HG02973 (cell line): Measurements from ENCODE around the gene ALDH3B1.

Source experiments
- ATAC-seq: cut with Tn5 transposase; IDR thresholded peaks from one replicate; pipeline ENCODE4 v1.9.1; 2021; ENCODE audit warnings: moderate library complexity; ENCODE audit not compliant: unreplicated experiment

Gene ALDH3B1

DNA sequence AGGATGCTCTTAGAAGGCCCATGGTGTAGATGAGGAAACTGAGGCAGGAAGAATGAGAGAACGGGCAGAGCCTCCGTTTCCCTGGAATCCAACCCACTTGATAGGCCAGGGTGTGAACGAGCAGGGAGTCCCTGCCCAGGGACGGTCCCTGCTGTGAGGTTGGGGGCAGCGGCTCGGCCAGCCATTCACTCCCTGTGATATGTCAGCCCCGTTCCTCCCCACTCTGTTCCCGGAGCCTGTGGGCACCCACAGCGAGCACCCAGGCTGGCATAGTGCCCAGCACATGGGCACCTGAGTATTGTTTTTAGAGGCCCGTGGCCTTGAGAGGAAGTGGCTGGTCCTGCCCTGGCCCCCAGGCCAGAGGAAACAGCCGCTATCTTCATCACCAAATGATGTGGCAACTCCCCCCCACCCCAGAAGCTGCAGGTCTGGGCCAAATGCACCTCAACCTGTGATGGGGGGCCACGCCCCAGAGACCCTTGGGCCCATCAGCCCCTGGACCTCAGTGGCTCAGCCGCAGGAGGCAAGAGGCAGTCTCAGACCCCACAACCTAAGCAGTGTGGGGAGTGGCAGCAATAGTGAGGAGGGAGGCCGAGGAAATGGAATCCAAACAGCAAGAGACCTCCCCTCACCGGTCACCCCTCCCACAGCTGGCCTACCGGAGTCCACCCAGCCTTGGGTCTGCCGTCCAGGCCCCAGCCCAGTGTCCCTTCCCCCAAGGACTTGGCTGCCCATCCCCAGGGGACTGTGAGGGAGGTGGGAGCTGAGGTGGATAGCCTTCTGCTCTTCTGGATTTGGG lies 2.1 kb downstream of the ALDH3B1 start:
- no peak for ATAC-seq

DNA sequence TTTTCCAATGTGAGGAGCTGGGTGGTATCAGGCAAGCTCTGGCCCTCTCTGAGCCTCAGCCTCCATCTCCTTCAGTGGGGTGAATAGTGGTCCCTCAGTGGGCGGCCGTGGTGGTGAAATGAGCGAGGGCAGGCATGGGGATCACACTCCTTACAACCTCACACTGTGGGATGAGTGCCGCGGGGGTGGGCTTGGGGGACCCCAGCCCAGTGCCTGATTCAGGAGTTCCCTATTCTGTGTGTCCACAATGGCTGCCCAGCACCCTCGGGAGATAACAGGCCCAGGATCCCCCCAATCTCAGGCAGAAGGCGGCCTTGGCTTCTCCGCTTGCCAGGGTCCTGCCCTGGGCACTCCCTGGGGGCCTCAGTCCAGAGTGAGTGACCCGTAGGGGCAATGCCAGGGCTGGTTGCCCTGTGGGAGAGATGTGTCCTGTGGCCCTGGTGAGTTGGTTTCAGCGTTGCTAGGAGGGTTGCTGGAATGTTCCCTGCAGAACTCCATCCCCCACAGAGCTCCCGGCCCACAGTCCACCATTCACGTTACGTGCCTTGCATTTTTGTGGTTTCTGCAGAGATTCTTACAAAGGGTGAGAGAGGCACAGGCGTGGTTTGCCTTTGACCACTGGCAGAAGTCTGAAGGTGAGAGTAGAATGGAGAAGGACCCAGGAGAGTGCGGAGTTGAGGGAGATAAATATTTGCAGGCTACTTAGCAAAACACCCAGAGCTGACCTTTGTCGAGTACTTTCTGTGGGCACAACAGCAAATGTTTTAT lies 2.9 kb downstream of the ALDH3B1 start:
- no peak for ATAC-seq

- ATAC-seq = no peak
Observed at GRCh38 chr11:68013611-68014156, 3.6 kb downstream of the ALDH3B1 start.

GRCh38 chr11:68014157-68014946 lies 4.2 kb downstream of the ALDH3B1 start:
- no peak for ATAC-seq

- no peak for ATAC-seq
Observed at GRCh38 chr11:68014947-68015447, 4.9 kb downstream of the ALDH3B1 start.

DNA sequence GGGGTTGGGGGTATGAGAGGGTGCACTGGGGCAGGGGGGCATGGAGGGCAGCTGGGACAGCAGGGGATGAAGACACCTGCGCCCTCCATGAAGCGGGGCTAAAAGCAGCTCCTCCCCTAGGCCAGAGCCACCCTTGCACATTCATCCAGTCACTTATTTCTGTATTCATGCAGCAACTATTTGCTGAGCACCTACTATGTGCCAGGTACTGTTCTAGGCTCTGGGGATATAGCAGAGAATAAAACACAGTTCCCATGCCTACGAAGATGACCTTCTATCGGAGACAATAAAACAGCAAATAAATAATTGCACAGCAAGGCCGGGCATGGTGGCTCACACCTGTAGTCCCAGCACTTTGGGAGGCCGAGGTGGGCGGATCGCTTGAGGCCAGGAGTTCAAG lies 5.3 kb downstream of the ALDH3B1 start:
- no peak for ATAC-seq

DNA sequence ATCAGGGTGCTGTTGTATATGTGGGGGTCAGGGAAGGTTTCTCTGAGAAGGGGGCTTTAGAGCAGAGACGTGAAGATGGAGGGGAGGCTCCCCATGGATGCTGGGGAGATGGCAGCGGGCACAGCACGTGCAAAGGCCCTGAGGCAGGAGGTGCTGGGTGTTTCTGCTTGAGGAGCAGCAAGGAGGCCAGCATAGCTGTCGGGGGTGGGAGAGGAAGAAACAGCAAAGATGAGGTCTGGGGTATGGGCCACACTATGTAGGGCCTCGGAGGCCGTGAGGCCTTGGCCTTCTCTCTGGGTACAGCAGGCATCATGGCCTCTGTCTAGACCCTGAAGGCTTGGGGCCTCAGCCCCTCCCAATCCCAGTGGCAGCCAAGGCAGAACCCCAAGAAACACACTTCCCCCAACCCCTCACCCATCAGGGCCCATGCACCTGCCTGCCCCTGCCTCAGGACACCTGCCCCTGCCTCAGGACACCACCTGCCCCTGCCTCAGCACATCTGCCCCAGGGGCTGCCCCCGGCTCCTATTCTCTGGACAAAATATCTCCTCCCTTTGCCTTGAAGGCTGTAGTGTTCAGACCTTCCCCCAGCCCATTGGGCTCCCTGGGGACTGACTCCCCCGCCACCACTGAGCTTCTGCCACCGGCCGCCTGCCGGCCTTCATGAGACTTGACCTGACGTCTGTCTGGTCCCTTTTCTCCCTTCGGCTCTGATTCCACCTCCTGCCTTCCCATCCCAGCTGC lies 6.2 kb downstream of the ALDH3B1 start:
- ATAC-seq = no peak

DNA sequence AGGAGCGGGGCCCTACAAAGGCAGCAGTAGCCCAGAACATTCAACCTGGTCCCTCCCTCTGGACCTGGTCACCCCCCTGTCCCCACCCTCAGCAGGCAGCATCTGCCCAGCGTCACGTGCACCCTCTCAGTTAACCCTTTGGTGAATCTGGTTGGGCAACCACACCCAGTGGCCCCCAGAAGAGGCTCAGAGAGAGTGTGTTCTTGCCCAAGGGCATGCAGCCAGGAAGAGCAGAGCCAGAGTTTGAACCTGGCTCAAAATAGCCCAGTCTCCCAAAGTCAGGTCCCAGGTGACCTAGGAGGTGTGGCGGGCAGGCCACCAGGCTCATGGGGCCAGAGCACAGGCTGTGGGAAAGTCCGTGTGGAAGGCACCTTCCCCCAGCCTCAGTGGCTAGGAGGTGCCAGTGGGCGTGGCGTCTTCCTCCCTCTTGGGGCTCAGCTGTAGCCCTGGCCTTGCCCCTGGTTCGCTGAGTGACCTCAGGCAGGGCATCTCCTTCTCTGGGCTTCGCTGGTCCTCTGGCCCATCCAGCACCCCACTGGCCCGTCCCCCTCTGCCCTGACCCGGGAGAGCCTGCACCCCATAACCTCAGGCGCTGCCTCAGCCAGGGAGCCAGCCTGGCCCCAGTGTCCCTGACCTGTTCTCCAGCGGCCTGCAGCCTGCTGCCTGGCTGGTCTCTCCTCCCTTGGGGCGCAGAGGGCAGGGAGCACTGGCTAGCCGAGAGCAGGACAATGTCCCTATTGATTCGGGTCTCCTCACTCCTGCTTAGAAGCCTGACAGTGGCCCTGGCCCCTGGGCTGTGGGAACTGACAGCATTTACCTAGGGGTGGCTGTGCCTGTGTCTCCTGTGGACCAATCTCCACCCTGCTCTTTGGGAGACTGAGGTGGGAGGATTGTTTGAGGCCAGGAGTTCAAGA lies 7.0 kb downstream of the ALDH3B1 start:
- no peak for ATAC-seq

DNA sequence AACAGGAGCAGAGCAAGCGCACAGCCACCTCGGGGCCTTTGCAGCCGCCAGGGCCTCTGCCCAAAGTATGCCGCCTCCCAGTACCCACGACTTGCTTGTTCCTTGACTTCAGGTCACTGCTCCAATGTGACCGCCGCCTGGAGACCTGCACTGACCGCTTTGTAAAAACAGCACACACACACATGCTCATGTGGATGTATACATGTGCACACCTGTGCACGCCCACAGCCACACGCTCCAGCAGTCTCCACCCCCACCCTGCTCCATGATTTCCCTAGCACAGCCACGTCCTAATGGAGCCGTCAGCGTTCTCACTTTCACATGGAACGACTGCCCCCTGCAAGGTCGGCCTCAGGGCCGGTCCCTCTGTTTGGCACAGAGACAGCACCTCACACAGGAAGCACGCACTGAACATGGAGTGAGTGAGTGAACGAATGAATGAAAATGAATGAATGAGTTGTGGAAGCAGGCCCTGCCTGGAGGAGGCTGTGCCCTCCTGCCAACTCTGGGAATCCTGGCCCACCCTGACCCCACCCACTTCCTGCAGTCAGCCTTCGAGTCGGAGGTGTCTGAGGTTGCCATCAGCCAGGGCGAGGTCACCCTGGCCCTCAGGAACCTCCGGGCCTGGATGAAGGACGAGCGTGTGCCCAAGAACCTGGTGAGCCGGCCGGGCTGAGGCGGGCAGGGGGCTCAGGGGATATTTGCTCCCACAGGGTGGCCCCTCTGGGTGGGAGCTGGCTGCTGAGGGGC lies 8.0 kb downstream of the ALDH3B1 start:
- ATAC-seq = no peak

DNA sequence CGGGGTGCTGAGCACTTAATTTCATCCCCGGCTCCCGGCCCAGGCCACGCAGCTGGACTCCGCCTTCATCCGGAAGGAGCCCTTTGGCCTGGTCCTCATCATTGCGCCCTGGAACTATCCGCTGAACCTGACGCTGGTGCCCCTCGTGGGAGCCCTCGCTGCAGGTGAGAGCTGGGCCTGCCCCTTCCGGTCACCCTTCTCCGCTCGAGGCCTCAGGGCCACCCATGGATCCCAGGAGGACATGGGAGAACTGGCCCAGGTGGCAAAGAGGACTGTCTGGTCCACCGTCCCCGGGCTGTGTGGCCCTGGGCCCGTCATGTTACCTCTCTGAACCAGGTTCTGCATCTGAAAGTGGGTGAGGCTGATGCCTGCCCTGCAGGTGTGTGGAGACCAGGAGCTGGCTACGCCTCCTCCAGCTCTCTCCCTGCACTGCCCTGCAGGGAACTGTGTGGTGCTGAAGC lies 8.6 kb downstream of the ALDH3B1 start:
- ATAC-seq = no peak

DNA sequence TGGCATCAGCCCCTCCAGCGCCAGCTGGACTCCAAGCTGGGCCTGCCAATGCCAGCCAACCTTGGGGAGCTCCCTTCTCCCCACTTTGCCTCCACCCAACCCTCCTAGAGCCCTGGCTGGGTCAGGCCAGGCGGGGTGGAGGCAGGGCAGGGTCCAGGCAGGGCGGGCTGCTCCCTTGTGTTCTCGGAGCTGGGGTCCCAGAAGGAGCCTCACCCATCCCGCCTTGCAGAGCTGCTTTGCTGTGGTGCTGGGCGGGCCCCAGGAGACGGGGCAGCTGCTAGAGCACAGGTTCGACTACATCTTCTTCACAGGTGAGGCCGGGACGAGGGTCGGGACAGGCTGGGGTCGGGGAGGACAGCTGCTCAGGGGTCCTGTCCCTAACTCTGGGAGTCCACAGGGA lies 9.4 kb downstream of the ALDH3B1 start:
- ATAC-seq = no peak

- ATAC-seq = no peak
Observed at GRCh38 chr11:68020575-68020974, 10.4 kb downstream of the ALDH3B1 start.

GRCh38 chr11:68021167-68021787 lies 11.2 kb downstream of the ALDH3B1 start:
- no peak for ATAC-seq

DNA sequence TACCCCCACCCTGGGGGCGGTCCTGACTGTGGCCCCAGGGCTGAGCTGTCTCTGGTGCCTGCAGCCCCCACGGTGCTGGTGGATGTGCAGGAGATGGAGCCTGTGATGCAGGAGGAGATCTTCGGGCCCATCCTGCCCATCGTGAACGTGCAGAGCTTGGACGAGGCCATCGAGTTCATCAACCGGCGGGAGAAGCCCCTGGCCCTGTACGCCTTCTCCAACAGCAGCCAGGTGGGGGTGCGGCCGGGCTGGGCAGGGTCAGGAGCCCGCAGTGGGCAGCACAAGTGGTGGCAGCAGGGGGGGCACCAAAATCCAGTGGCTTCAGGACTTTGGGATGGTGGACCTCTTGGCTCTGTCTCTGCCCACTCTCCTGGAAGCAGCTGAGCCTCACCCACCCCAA lies 12.4 kb downstream of the ALDH3B1 start:
- no peak for ATAC-seq

DNA sequence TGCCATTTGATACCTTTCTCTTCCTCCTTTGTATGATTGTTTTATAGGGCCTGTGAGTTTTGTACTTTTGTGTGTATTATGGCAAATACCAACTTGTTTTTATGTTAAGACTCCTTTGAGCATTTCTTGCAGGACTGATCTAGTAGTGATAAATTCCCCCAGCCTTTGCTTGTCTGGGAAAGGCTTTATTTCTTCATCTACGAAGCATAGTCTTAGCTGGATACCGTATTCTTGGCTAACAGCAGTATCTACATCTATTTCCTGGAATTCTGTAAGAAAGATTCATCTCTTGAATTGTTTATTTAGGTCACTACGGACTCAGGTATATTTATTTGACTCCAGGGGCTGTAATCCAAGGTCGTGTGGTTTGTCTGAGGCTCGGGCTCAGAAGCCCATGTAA lies 14.4 kb downstream of the ALDH3B1 start:
- ATAC-seq = no peak

GRCh38 chr11:68025047-68025446 lies 14.9 kb downstream of the ALDH3B1 start:
- no peak for ATAC-seq

DNA sequence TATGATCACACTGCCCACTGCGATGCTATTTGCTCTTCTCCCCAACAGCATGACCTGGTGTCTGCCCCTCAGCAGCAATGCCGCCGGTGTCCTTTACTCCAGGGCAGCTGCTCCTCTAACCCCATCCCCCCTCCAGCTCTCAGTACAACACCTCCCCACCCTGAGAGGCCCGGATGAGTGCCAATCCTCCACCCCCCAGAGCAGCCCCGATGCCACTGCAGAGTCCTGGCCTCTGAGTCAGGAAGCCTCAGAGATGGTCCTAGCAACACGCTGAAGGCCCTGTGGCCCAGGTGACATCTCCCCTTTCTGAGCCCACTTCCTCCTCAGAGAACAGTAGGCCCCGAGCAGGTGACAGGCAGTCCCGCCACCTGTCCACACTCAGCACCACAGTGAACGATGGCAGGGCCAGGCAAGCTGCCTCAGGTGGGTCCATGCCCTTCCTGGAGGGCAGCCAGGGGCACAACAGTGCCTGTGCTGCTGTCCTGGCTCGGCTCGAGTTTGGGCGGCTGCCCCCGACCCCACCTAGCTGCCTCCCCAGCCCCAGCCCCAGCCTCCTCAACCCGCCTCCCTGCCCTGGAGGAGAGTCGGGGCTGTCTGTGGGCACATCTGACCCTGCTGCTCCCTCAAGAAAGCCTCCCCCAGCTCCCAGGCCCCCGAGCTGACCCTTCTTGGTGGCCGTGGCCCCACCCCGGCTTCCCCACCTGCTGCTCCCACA lies 16.4 kb downstream of the ALDH3B1 start:
- ATAC-seq = no peak
